ENCODE data around the gene RAP1GAP2.

- TF ChIP-seq POLR2AphosphoS5 (IDR thresholded peaks at IDR 0.05): no peak
- TF ChIP-seq, protein P1, sequence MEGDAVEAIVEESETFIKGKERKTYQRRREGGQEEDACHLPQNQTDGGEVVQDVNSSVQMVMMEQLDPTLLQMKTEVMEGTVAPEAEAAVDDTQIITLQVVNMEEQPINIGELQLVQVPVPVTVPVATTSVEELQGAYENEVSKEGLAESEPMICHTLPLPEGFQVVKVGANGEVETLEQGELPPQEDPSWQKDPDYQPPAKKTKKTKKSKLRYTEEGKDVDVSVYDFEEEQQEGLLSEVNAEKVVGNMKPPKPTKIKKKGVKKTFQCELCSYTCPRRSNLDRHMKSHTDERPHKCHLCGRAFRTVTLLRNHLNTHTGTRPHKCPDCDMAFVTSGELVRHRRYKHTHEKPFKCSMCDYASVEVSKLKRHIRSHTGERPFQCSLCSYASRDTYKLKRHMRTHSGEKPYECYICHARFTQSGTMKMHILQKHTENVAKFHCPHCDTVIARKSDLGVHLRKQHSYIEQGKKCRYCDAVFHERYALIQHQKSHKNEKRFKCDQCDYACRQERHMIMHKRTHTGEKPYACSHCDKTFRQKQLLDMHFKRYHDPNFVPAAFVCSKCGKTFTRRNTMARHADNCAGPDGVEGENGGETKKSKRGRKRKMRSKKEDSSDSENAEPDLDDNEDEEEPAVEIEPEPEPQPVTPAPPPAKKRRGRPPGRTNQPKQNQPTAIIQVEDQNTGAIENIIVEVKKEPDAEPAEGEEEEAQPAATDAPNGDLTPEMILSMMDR (IDR thresholded peaks at IDR 0.05): no peak
Observed at GRCh38 chr17:2986925-2987324, 190.7 kb downstream of the RAP1GAP2 start.

Data from esophagus muscularis mucosa (tissue), 3 donors.